ENCODE data around the gene SEC14L2. TPM values are rescaled to one million over a fixed set of nuclear protein-coding genes. Genes with fewer than 3 reads are reported as not detected.
"Not testable (repeated sequence)": the region's sequence is repeated elsewhere in the genome, so short reads cannot be mapped to it uniquely, and the experiment has no call there.

Gene SEC14L2
- total RNA-seq, 1 donor: 3.2 TPM

GRCh38 chr22:30402028-30402765 is 5.4 kb downstream of the SEC14L2 start:
- no peak for DNase-seq (ENCODE audit: low read depth in 2 of 3, low spot score in 2 of 3)

- not testable (repeated sequence) for DNase-seq (ENCODE audit: low read depth in 2 of 3, low spot score in 2 of 3)
Observed at GRCh38 chr22:30402766-30403104, 5.9 kb downstream of the SEC14L2 start.

- no peak for DNase-seq (ENCODE audit: low read depth in 2 of 3, low spot score in 2 of 3)
Observed at GRCh38 chr22:30404307-30404706, 7.5 kb downstream of the SEC14L2 start.

- DNase-seq (ENCODE audit: low read depth in 2 of 3, low spot score in 2 of 3): no peak
Observed at GRCh38 chr22:30405731-30406130, 8.9 kb downstream of the SEC14L2 start.

GRCh38 chr22:30406400-30406799 is 9.6 kb downstream of the SEC14L2 start:
- no peak for DNase-seq (ENCODE audit: low read depth in 2 of 3, low spot score in 2 of 3)

- no peak for DNase-seq (ENCODE audit: low read depth in 2 of 3, low spot score in 2 of 3)
Observed at GRCh38 chr22:30408388-30409102, 11.7 kb downstream of the SEC14L2 start.

GRCh38 chr22:30411780-30412179 is 15.0 kb downstream of the SEC14L2 start:
- DNase-seq (ENCODE audit: low read depth in 2 of 3, low spot score in 2 of 3): no peak

- DNase-seq (ENCODE audit: low read depth in 2 of 3, low spot score in 2 of 3): no peak
Observed at GRCh38 chr22:30413001-30413400, 16.2 kb downstream of the SEC14L2 start.

- no peak for DNase-seq (ENCODE audit: low read depth in 2 of 3, low spot score in 2 of 3)
Observed at GRCh38 chr22:30413745-30414524, 17.1 kb downstream of the SEC14L2 start.

GRCh38 chr22:30414525-30415047 is 17.8 kb downstream of the SEC14L2 start:
- DNase-seq (ENCODE audit: low read depth in 2 of 3, low spot score in 2 of 3): no peak

GRCh38 chr22:30416403-30416802 is 19.6 kb downstream of the SEC14L2 start:
- DNase-seq (ENCODE audit: low read depth in 2 of 3, low spot score in 2 of 3): no peak

- DNase-seq (ENCODE audit: low read depth in 2 of 3, low spot score in 2 of 3): no peak
Observed at GRCh38 chr22:30416837-30417236, 20.0 kb downstream of the SEC14L2 start.

- DNase-seq (ENCODE audit: low read depth in 2 of 3, low spot score in 2 of 3): no peak
Observed at GRCh38 chr22:30420347-30421125, 23.7 kb downstream of the SEC14L2 start.

- DNase-seq (ENCODE audit: low read depth in 2 of 3, low spot score in 2 of 3): no peak
Observed at GRCh38 chr22:30421695-30422480, 25.1 kb downstream of the SEC14L2 start.

GRCh38 chr22:30422481-30423300 is 25.9 kb downstream of the SEC14L2 start:
- DNase-seq (ENCODE audit: low read depth in 2 of 3, low spot score in 2 of 3): no peak

- no peak for DNase-seq (ENCODE audit: low read depth in 2 of 3, low spot score in 2 of 3)
Observed at GRCh38 chr22:30423301-30423958, 26.6 kb downstream of the SEC14L2 start.

- peak; percentile 96 to 100 (median 100) for DNase-seq (ENCODE audit: low read depth in 2 of 3, low spot score in 2 of 3)
Observed at GRCh38 chr22:30423959-30424533, 27.2 kb downstream of the SEC14L2 start.
